Loucy (cell line): ENCODE data around the gene OSTM1.

Source experiments
- EZH2phosphoT487 ChIP-seq: fragments of 200-600 bp; IDR thresholded peaks from 2 replicates; pipeline ENCODE4 v1.6.1; 2018; ENCODE audit warnings: antibody characterized with exemption, mild to moderate bottlenecking, moderate library complexity, borderline replicate concordance
- TF ChIP-seq, protein P1 (sequence below): fragments of 200-600 bp; sonication (generic); conservative IDR thresholded peaks from 2 replicates; pipeline ENCODE4 v1.5.1; 2014; ENCODE audit warnings: mild to moderate bottlenecking, antibody characterized with exemption, low read length

GRCh38 chr6:108008363-108008762, 66.2 kb downstream of the OSTM1 start:
- TF ChIP-seq, protein P1, sequence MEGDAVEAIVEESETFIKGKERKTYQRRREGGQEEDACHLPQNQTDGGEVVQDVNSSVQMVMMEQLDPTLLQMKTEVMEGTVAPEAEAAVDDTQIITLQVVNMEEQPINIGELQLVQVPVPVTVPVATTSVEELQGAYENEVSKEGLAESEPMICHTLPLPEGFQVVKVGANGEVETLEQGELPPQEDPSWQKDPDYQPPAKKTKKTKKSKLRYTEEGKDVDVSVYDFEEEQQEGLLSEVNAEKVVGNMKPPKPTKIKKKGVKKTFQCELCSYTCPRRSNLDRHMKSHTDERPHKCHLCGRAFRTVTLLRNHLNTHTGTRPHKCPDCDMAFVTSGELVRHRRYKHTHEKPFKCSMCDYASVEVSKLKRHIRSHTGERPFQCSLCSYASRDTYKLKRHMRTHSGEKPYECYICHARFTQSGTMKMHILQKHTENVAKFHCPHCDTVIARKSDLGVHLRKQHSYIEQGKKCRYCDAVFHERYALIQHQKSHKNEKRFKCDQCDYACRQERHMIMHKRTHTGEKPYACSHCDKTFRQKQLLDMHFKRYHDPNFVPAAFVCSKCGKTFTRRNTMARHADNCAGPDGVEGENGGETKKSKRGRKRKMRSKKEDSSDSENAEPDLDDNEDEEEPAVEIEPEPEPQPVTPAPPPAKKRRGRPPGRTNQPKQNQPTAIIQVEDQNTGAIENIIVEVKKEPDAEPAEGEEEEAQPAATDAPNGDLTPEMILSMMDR: no peak
- no peak for TF ChIP-seq EZH2phosphoT487
